Astrocyte (in vitro differentiated cells and primary cell): ENCODE results near the gene CEP63. TPM values are rescaled to one million over a fixed set of nuclear protein-coding genes. Genes with fewer than 3 reads are reported as not detected.

ENCODE experiments used
- DNase-seq: peaks from one replicate; pipeline ENCODE4 v3.0.0-alpha.2; 2010; ENCODE audit warnings: low read depth
- FAIRE-seq: peaks from 2 replicates; lab custom pipeline; 2011; peaks lifted over from hg19 to GRCh38; lab: Jason Lieb, UNC
- H2AFZ ChIP-seq: 2 replicates; pipeline ENCODE4 v1.6.0; 2012; ENCODE audit warnings: low read depth, low read length, inconsistent platforms
- H3K27ac ChIP-seq: 2 replicates; pipeline ENCODE4 v1.5.1; 2011; ENCODE audit warnings: low read depth, low read length, inconsistent platforms
- H3K27me3 ChIP-seq: 2 replicates; pipeline ENCODE4 v1.6.0; 2011; ENCODE audit warnings: low read length, inconsistent platforms; ENCODE audit not compliant: insufficient read depth
- H3K36me3 ChIP-seq: 2 replicates; pipeline ENCODE4 v1.5.1; 2011; ENCODE audit warnings: low read length, inconsistent platforms; ENCODE audit not compliant: insufficient read depth
- H3K4me1 ChIP-seq: 2 replicates; pipeline ENCODE4 v1.5.1; 2011; ENCODE audit warnings: low read length, inconsistent platforms; ENCODE audit not compliant: insufficient read depth
- H3K4me2 ChIP-seq: 2 replicates; pipeline ENCODE4 v1.6.0; 2012; ENCODE audit warnings: low read length, inconsistent platforms
- H3K4me3 ChIP-seq: 2 replicates; pipeline ENCODE4 v1.5.1; 2011; ENCODE audit warnings: low read depth, mild to moderate bottlenecking, low read length, inconsistent platforms; ENCODE audit not compliant: insufficient read depth
- H3K79me2 ChIP-seq: 2 replicates; pipeline ENCODE4 v1.6.0; 2012; ENCODE audit warnings: mild to moderate bottlenecking, low read length, inconsistent platforms; ENCODE audit not compliant: insufficient read depth
- H3K9ac ChIP-seq: 2 replicates; pipeline ENCODE4 v1.6.0; 2012; ENCODE audit warnings: mild to moderate bottlenecking, low read length, inconsistent platforms
- H3K9me3 ChIP-seq: 2 replicates; pipeline ENCODE4 v1.5.1; 2012; ENCODE audit warnings: low read depth, mild to moderate bottlenecking, low read length, inconsistent platforms; ENCODE audit not compliant: insufficient read depth
- H4K20me1 ChIP-seq: 2 replicates; pipeline ENCODE4 v1.6.0; 2012; ENCODE audit warnings: low read length, inconsistent platforms; ENCODE audit not compliant: insufficient read depth
- H3K27ac Mint-ChIP-seq: one replicate; pipeline ENCODE4 v1.8.0; 2021; ENCODE audit warnings: mild to moderate bottlenecking, mixed read lengths; ENCODE audit not compliant: unreplicated experiment
- H3K27me3 Mint-ChIP-seq: one replicate; pipeline ENCODE4 v1.8.0; 2021; ENCODE audit warnings: low read depth, mixed read lengths; ENCODE audit not compliant: unreplicated experiment
- H3K36me3 Mint-ChIP-seq: one replicate; pipeline ENCODE4 v1.8.0; 2021; ENCODE audit warnings: low read depth, mixed read lengths; ENCODE audit not compliant: unreplicated experiment
- H3K4me1 Mint-ChIP-seq: one replicate; pipeline ENCODE4 v1.8.0; 2021; ENCODE audit warnings: low read depth, mixed read lengths; ENCODE audit not compliant: unreplicated experiment
- H3K4me3 Mint-ChIP-seq: one replicate; pipeline ENCODE4 v1.8.0; 2021; ENCODE audit warnings: mild to moderate bottlenecking, moderate library complexity, mixed read lengths; ENCODE audit not compliant: unreplicated experiment
- H3K9me3 Mint-ChIP-seq: one replicate; pipeline ENCODE4 v1.8.0; 2021; ENCODE audit warnings: mild to moderate bottlenecking, mixed read lengths; ENCODE audit not compliant: unreplicated experiment
- EZH2 ChIP-seq: IDR thresholded peaks from 2 replicates; pipeline ENCODE4 v1.6.1; 2012; ENCODE audit warnings: mild to moderate bottlenecking, low read length, inconsistent platforms; ENCODE audit not compliant: insufficient read depth
- total RNA-seq: library from RNA; stranded (reverse); gene quantifications from 2 replicates; pipeline ENCODE4 v1.2.1, GENCODE V29; 2021
- TF ChIP-seq, protein P1 (sequence below): IDR thresholded peaks from 2 replicates; pipeline ENCODE4 v1.5.1; 2011; ENCODE audit warnings: low read depth, mild to moderate bottlenecking, inconsistent platforms, low read length, moderate library complexity; ENCODE audit not compliant: insufficient read depth

The CEP63 gene
- total RNA-seq, 1 donor from 2014 or later: 21.3 TPM

DNA sequence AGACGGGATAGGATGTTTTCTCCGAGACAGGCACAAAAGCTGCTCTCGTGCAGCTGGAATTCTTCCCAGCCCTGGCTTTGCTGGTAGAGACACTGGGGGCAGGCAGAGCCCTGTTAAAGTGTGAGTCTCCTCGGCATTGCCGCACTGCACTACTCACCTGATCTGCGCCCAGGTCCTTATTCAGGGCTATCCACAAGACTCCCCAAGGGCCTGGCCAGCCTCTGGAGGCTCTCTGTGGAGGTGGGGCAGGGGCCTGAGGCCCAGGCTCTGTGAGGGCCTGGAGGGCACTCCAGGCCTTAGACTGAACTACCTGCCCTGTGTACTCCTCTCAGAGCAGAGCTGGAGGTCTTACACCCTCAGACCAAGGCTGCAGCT, 116.6 kb downstream of the CEP63 start:
- Histone ChIP-seq H2AFZ (no peak overlapping the region), H3K4me2 (no peak overlapping the region), H3K79me2 (no peaks in the 10 kb centered on the region), H3K4me3 (no peak overlapping the region), H3K4me1 (peaks cover 8% of the 10 kb centered on the region), H3K27ac (no peak overlapping the region), H4K20me1 (no peaks in the 10 kb centered on the region), H3K36me3 (no peaks in the 10 kb centered on the region), H3K9ac (no peak overlapping the region), H3K9me3 (no peaks in the 10 kb centered on the region), H3K27me3 (no peaks in the 10 kb centered on the region)
- H3K27ac Mint-ChIP-seq: no peak overlapping the region
- H3K4me3 Mint-ChIP-seq: no peak overlapping the region
- TF ChIP-seq EZH2: no peak
- TF ChIP-seq, protein P1, sequence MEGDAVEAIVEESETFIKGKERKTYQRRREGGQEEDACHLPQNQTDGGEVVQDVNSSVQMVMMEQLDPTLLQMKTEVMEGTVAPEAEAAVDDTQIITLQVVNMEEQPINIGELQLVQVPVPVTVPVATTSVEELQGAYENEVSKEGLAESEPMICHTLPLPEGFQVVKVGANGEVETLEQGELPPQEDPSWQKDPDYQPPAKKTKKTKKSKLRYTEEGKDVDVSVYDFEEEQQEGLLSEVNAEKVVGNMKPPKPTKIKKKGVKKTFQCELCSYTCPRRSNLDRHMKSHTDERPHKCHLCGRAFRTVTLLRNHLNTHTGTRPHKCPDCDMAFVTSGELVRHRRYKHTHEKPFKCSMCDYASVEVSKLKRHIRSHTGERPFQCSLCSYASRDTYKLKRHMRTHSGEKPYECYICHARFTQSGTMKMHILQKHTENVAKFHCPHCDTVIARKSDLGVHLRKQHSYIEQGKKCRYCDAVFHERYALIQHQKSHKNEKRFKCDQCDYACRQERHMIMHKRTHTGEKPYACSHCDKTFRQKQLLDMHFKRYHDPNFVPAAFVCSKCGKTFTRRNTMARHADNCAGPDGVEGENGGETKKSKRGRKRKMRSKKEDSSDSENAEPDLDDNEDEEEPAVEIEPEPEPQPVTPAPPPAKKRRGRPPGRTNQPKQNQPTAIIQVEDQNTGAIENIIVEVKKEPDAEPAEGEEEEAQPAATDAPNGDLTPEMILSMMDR: no peak
- peaks cover 39% of the 10 kb centered on the region for H3K27me3 Mint-ChIP-seq
- DNase-seq (no peak), FAIRE-seq (no peak)
- H3K4me1 Mint-ChIP-seq: peaks cover 5% of the 10 kb centered on the region
- H3K9me3 Mint-ChIP-seq: no peaks in the 10 kb centered on the region
- peaks cover 2% of the 10 kb centered on the region for H3K36me3 Mint-ChIP-seq

DNA sequence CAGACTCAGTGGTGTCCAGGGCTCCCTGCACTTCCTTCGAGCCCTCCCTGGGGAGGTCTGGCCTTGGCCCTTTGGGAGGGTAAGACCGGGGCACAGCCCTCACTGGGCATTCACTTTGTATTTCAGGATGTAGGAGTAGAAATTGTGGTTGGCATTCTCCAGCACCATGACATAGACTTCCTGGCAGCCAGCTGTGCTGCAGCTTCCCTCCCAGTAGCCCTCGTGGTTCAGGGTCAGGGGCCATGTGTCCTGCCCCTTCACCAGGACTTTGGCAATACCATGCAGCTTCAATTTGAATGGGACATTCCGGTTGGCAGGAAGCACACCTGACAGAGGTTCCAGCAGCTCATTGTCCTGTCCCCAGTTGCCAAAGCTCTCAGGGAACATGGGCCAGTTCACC, 117.6 kb downstream of the CEP63 start:
- H3K27me3 ChIP-seq: no peaks in the 10 kb centered on the region
- TF ChIP-seq, protein P1: no peak
- TF ChIP-seq EZH2: no peak
- Mint-ChIP-seq H3K4me1 (peaks cover 1% of the 10 kb centered on the region), H3K36me3 (no peaks in the 10 kb centered on the region), H3K27ac (no peak overlapping the region), H3K4me3 (no peak overlapping the region), H3K27me3 (peaks cover 43% of the 10 kb centered on the region), H3K9me3 (no peaks in the 10 kb centered on the region)
- FAIRE-seq (no peak), DNase-seq (no peak)
- no peak overlapping the region for H3K27ac ChIP-seq
- no peaks in the 10 kb centered on the region for H3K9me3 ChIP-seq
- no peaks in the 10 kb centered on the region for H3K36me3 ChIP-seq
- no peak overlapping the region for H3K4me3 ChIP-seq
- no peaks in the 10 kb centered on the region for H3K79me2 ChIP-seq
- no peak overlapping the region for H3K9ac ChIP-seq
- no peak overlapping the region for H2AFZ ChIP-seq
- peaks cover 8% of the 10 kb centered on the region for H3K4me1 ChIP-seq
- H4K20me1 ChIP-seq: no peaks in the 10 kb centered on the region
- no peak overlapping the region for H3K4me2 ChIP-seq

DNA sequence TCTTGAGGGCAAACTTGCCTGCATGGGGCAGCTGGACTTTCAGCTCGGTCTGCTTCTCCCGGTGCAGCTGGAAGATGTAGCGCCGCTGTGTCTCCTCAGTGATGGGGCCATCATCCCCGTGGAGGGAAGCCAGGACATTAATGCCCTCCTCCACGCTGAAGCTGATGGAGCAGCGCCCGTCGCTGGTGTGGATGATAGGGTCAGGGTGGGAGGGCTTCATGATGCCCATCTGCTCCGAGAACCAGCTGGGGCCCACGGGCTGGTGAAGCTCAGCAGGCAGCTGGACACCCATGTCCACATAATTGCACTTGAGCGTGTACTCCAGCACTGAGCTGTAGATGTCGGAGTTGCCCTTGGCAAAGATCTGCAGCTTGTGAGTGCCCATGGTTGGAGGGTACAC, 118.1 kb downstream of the CEP63 start:
- H3K4me3 ChIP-seq: no peak overlapping the region
- no peaks in the 10 kb centered on the region for H3K9me3 ChIP-seq
- FAIRE-seq: no peak
- H3K79me2 ChIP-seq: no peaks in the 10 kb centered on the region
- no peak overlapping the region for H2AFZ ChIP-seq
- H3K36me3 ChIP-seq: no peaks in the 10 kb centered on the region
- peaks cover 8% of the 10 kb centered on the region for H3K4me1 ChIP-seq
- Mint-ChIP-seq H3K36me3 (no peaks in the 10 kb centered on the region), H3K4me1 (peaks cover 1% of the 10 kb centered on the region), H3K4me3 (no peak overlapping the region), H3K9me3 (no peaks in the 10 kb centered on the region), H3K27me3 (peaks cover 47% of the 10 kb centered on the region), H3K27ac (no peak overlapping the region)
- H3K27ac ChIP-seq: no peak overlapping the region
- H3K4me2 ChIP-seq: no peak overlapping the region
- no peak overlapping the region for H3K9ac ChIP-seq
- H4K20me1 ChIP-seq: no peaks in the 10 kb centered on the region
- H3K27me3 ChIP-seq: no peaks in the 10 kb centered on the region
- TF ChIP-seq, protein P1: no peak
- no peak for TF ChIP-seq EZH2
- no peak for DNase-seq
